GM21360 (cell line): Measurements from ENCODE around the gene SMARCC2.

ENCODE experiments used
- ATAC-seq: cut with Tn5 transposase; IDR thresholded peaks from one replicate; pipeline ENCODE4 v1.9.1; 2021; ENCODE audit warnings: mild to moderate bottlenecking, moderate library complexity; ENCODE audit not compliant: unreplicated experiment

SMARCC2 gene

GRCh38 chr12:56189099-56189917 is at the start of gene SMARCC2:
TSS of gene SMARCC2 (minus strand) at chr12:56189483. CDS start at chr12:56189461, 22 bp downstream.
- ATAC-seq: peak; percentile 66

- no peak for ATAC-seq
Observed at GRCh38 chr12:56237552-56237951, 48.3 kb upstream of the SMARCC2 start.

- no peak for ATAC-seq
Observed at GRCh38 chr12:56236985-56237384, 47.7 kb upstream of the SMARCC2 start.

- ATAC-seq: no peak
Observed at GRCh38 chr12:56236091-56236490, 46.8 kb upstream of the SMARCC2 start.

- no peak for ATAC-seq
Observed at GRCh38 chr12:56234746-56235436, 45.6 kb upstream of the SMARCC2 start.

GRCh38 chr12:56231184-56231582 is 41.9 kb upstream of the SMARCC2 start:
- ATAC-seq: no peak

- ATAC-seq: no peak
Observed at GRCh38 chr12:56230432-56231183, 41.3 kb upstream of the SMARCC2 start.

GRCh38 chr12:56229916-56230431 is 40.7 kb upstream of the SMARCC2 start, which contains the start of gene SLC39A5:
TSS of gene SLC39A5 (plus strand) at chr12:56230051. CDS start at chr12:56231275, 1,224 bp downstream.
- no peak for ATAC-seq

GRCh38 chr12:56229082-56229481 is 39.8 kb upstream of the SMARCC2 start:
- no peak for ATAC-seq

- ATAC-seq: no peak
Observed at GRCh38 chr12:56224954-56225353, 35.7 kb upstream of the SMARCC2 start.

GRCh38 chr12:56224102-56224701 is 34.9 kb upstream of the SMARCC2 start, which contains the start of gene NABP2:
TSS of gene NABP2 (plus strand) at chr12:56224342. CDS start at chr12:56224857, 515 bp downstream.
- peak; percentile 65 for ATAC-seq

GRCh38 chr12:56223571-56224101 is 34.4 kb upstream of the SMARCC2 start:
- no peak for ATAC-seq

GRCh38 chr12:56222531-56222895 is 33.2 kb upstream of the SMARCC2 start:
- ATAC-seq: no peak

- ATAC-seq: peak; percentile 66
Observed at GRCh38 chr12:56221757-56222530, 32.7 kb upstream of the SMARCC2 start, which contains the start of gene RNF41. TSS of gene RNF41 (minus strand) at chr12:56221922. CDS start at chr12:56214047, 7,875 bp downstream.

- no peak for ATAC-seq
Observed at GRCh38 chr12:56221232-56221756, 32.0 kb upstream of the SMARCC2 start.

- no peak for ATAC-seq
Observed at GRCh38 chr12:56220611-56221231, 31.4 kb upstream of the SMARCC2 start.

- no peak for ATAC-seq
Observed at GRCh38 chr12:56219840-56220239, 30.6 kb upstream of the SMARCC2 start.

- ATAC-seq: no peak
Observed at GRCh38 chr12:56216461-56216860, 27.2 kb upstream of the SMARCC2 start.

- ATAC-seq: no peak
Observed at GRCh38 chr12:56213878-56214277, 24.6 kb upstream of the SMARCC2 start.
